Measurements from ENCODE around the gene DOP1B.
"Not testable (repeated sequence)": the region's sequence is repeated elsewhere in the genome, so short reads cannot be mapped to it uniquely, and the experiment has no call there.

The DOP1B gene

DNA sequence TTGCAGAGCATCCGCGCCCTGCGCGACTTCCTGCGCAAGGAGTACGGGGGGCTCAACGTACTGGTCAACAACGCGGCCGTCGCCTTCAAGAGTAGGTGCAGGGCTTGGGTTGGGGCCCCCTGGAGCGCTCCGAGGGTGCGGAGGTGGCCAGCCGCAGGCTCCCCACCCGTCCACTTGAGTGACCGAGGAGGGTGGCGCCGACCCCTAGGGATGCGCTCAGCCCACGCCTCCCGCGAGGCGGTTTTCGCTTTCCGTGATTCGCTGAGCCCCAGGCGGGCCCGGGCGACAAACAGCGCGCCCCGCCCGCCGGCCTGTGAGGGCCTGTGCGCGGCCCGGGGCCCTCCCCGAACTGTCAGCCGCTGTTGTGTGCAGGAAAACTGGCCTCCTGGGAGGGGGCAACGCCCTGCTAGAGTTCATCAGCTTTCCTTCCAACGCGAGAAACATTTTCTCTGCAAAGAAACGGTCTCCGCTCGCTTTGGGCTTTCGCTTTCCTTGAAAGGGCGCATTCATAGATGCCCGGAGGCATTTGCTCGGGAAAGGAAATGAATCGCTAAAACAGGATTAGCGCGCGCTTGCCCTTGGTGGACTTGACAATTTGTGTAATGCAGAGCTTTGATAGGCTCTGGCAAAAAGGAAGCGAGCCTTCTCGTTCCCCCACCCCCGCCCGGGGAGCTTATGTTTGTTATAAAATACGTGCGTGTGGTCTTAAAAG is 21.1 kb upstream of the DOP1B start:
- DNase-seq: peak; percentile 49

- DNase-seq: not testable (repeated sequence)
These were observed 16.8 kb upstream of the DOP1B start for GRCh38 chr21:36139791-36140190.

DNA sequence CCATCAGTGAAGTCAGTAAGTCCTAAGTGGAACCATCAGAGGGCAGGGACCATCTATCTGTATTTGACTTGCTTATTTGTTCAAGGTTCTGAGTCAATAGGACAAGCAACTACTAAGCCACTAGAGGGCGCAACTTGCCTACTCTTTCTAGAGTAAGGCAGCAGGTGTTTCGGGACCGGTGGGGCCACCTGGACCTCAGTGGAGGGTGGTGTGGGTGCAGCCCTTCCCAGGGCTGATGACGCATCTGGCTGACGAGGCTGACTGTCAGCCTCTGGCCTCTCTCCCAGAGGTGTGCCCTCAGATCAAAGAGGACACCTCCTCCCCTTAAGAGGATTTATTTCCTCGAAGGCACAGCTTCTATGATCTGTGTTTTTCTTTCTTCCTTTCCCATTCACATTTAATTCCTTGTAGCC is 15.1 kb upstream of the DOP1B start:
- DNase-seq: peak; percentile 92

- DNase-seq: not testable (repeated sequence)
These were observed 12.4 kb upstream of the DOP1B start for GRCh38 chr21:36144233-36144632.

GRCh38 chr21:36145259-36145658 is 11.4 kb upstream of the DOP1B start:
- no peak for DNase-seq

- no peak for DNase-seq
These were observed 8.7 kb upstream of the DOP1B start for GRCh38 chr21:36147911-36148310.

GRCh38 chr21:36148886-36149285 is 7.7 kb upstream of the DOP1B start:
- DNase-seq: no peak

GRCh38 chr21:36149788-36150711 is 6.6 kb upstream of the DOP1B start:
- no peak for DNase-seq

- DNase-seq: no peak
These were observed 853 bp upstream of the DOP1B start for GRCh38 chr21:36155603-36156338.

DNA sequence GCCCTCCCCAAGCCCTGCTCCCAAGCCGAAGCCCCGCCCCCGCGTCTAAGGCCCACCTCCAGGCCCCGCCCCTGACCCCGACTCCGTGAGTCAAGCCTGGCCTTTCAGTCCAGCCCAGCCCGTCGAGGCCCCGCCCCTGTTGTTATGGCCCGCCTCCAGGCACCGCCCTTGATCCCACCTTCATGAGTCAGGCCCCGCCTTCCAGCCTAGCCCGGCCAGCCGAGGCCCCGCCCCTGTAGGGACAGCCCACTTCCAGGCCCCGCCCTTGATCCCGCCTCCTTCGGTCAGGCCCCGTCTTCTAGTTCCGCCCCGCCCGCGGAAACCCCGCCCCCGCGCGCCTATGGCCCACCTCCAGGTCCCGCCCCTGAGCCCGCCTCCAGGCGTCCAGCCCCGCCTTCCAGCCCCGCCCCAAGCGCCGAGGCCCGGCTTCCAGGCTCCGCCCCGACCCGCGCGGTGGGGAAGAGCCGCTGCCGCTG is 247 bp upstream of the DOP1B start:
- DNase-seq: peak; percentile 100

DNA sequence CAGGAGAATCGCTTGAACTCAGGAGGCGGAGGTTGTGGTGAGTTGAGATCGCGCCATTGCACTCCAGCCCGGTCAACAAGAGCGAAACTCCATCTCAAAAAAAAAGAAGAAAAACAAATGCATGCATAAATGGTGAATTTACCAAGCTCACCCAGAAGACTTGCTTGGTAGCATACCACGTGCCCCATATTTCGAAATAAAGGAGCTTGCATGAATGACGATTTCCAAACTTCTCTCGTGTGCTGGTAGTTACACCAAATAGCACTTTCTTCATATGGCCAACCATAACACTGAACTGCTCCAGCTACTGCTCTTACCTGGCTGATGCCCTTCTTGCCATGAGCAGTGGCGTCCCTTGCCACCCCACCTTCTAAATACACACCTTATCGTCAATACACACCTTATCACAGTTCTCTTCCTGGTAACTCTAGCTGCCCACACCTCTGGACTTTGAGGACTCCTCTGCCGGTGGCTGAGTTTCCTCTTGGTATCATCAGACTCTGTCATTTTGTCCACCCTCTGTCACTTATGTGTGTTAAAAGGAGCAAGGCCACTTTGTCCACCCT is 2.8 kb downstream of the DOP1B start:
- no peak for DNase-seq

DNA sequence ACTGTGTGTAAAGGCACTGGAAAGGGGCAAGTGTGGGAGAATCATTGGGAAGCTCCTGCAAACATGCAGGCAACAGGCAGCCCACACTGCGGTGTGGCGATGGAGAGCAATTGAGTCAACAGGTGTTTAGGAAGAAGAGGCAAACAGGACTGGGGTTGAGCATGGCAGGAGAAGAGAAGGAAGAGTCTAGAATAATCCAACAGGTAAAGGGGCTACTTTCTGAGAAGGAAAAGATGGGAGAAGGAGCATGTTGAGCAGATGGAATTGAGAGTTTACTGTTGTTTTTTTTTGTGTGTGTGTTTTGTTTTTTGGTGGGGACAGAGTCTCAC is 4.2 kb downstream of the DOP1B start:
- no peak for DNase-seq

- DNase-seq: no peak
These were observed 6.0 kb downstream of the DOP1B start for GRCh38 chr21:36162631-36163030.

DNA sequence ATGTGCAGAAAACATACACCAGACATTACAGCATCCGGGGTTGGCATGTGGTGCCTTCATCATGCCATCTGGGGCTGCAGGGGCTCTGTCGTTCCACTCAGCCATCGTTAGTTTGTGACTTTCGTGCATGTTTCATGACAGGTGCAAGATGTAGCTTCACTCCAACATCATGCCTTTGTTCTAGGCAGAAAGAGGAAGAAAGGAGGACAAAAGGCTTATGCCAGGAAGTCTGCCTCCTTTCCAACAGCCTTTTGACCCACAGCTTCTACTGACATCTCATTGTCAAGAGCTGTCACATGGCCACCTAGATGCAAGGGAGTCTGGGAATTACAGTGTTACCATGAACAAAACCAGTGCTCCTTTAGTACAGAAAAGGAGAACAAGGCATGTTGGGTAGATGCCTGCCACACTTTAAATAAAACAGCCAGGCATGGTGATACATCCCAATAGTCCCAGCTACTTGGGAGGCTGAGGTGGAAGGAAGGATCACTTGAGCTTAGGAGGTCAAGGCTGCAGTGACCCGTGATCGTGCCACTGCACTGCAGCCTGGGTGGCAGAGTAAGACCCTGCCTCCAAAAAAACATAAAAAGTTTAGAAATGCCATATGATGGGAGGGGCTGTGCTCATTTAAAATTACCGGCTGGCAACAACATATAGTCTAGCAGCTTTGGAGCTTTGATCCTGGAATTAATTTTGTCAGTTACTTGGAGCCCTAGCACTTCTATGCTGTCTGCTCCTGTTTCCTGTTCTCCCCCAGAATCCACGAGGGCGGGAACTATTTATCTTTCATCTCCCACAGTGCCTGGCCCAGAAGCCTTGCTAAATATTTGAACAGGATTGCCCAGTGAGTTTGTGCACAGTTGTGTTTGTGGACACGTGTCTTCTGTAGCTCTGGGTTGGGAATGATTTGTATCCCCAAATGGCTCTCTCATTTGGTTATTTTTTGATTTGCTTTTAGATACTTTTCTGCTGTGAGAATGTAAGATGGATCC is 7.4 kb downstream of the DOP1B start:
- DNase-seq: no peak

GRCh38 chr21:36165356-36165755 is 8.7 kb downstream of the DOP1B start:
- DNase-seq: no peak

GRCh38 chr21:36166705-36167104 is 10.1 kb downstream of the DOP1B start:
- DNase-seq: no peak

DNA sequence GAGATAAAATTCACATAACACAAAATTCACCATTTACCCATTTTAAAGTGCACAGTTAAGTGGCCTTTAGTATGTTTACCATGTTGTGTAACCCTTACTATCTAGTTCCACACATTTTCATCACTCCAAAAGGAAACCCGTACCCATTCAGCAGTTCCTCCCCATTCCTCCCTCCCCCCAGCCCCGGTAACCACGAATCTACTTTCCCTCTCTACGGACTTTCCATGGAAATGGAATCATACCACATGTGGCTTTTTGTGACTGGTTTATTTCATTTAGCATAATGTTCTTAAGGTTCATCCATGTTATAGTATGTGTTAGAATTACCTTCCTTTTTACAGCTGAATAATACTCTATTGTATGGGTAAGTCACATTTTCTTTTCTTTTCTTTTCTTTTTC is 10.9 kb downstream of the DOP1B start:
- no peak for DNase-seq

DNA sequence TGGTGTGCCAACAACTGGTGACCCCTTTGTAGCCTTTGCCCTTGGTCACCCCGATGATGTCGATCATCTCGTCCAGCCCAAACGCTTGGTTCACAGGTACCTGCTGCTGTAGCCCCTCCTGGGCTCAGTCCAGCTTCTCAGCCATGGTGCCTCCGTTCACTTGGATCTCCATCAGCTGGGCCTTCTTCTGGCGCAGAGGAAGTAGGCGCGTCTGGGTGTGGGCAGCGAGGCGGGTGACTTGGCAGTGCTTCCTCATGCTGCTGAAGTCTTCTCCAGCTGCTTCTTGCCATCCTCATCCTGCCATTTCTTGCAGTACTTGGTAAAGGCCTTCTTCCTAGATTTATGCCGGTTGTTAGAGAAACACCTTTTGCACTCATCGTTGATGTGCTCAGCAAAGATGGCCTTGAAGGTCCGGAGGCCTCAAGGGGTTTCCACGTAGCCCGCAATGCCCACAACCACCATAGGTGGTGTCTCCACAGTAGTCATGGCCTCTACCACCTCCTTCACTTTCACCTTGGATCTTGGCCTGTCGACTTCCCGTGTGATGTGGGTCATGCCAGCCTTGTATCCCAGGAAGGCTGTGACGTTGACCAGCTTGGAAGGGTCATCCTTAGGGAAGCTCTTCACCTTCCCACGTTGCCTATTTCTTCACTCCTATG is 13.0 kb downstream of the DOP1B start:
- no peak for DNase-seq

- DNase-seq: no peak
These were observed 14.2 kb downstream of the DOP1B start for GRCh38 chr21:36170823-36171222.

- DNase-seq: no peak
These were observed 14.7 kb downstream of the DOP1B start for GRCh38 chr21:36171336-36171735.

- no peak for DNase-seq
These were observed 15.2 kb downstream of the DOP1B start for GRCh38 chr21:36171741-36172331.
